ENCODE data around the gene OSBP2. TPM values are rescaled to one million over a fixed set of nuclear protein-coding genes. Genes with fewer than 3 reads are reported as not detected.

Gene OSBP2
- total and polyA plus RNA-seq, 9 donors, result 1.3 to 5.1 (median 1.4) TPM

- H3K4me1 ChIP-seq (ENCODE audit: insufficient read depth), result no peaks in the 10 kb centered on the region
- DNase-seq, result no peak
- no peaks in the 10 kb centered on the region for H3K36me3 ChIP-seq
- H3K9me3 ChIP-seq, result no peaks in the 10 kb centered on the region
- intact Hi-C loops (cut with DNase I), result no loop called here
- TF ChIP-seq POLR2A (IDR thresholded peaks at IDR 0.05), result no peak
- no peak for TF ChIP-seq EP300 (IDR thresholded peaks at IDR 0.05)
- TF ChIP-seq CTCF (IDR thresholded peaks at IDR 0.05), result no peak
- no peaks in the 10 kb centered on the region for H3K27me3 ChIP-seq
- H3K4me3 ChIP-seq, result no peak overlapping the region
- H3K27ac ChIP-seq, result no peak overlapping the region
- 72 to 78% (median 73%) methylated on average over 12 of the region's 12 CpGs for WGBS, 3 donors
Observed at GRCh38 chr22:30780026-30780425, 85.4 kb downstream of the OSBP2 start.

GRCh38 chr22:30781271-30781875 lies 86.7 kb downstream of the OSBP2 start:
- no peak for TF ChIP-seq CTCF (IDR thresholded peaks at IDR 0.05)
- TF ChIP-seq POLR2A (IDR thresholded peaks at IDR 0.05), result no peak
- no peak for TF ChIP-seq EP300 (IDR thresholded peaks at IDR 0.05)
- Histone ChIP-seq H3K36me3 (no peaks in the 10 kb centered on the region), H3K9me3 (no peaks in the 10 kb centered on the region), H3K27me3 (no peaks in the 10 kb centered on the region), H3K4me1 (ENCODE audit: insufficient read depth) (no peaks in the 10 kb centered on the region), H3K4me3 (no peak overlapping the region), H3K27ac (no peak overlapping the region)
- intact Hi-C loops (cut with DNase I), result no loop called here
- 87 to 91% (median 88%) methylated on average over 6 of the region's 6 CpGs for WGBS, 3 donors
- DNase-seq, result no peak

- intact Hi-C loops (cut with DNase I), result no loop called here
- Histone ChIP-seq H3K9me3 (no peaks in the 10 kb centered on the region), H3K27ac (no peak overlapping the region), H3K27me3 (no peaks in the 10 kb centered on the region), H3K4me3 (no peak overlapping the region), H3K4me1 (ENCODE audit: insufficient read depth) (no peaks in the 10 kb centered on the region), H3K36me3 (no peaks in the 10 kb centered on the region)
- 74 to 78% (median 75%) methylated on average over 5 of the region's 5 CpGs for WGBS, 3 donors
- TF ChIP-seq POLR2A (IDR thresholded peaks at IDR 0.05) (no peak), EP300 (IDR thresholded peaks at IDR 0.05) (no peak), CTCF (IDR thresholded peaks at IDR 0.05) (no peak)
- no peak for DNase-seq
Observed at GRCh38 chr22:30782613-30783012, 87.9 kb downstream of the OSBP2 start.

GRCh38 chr22:30783021-30783420 lies 88.3 kb downstream of the OSBP2 start:
- no peak for DNase-seq
- Histone ChIP-seq H3K36me3 (no peaks in the 10 kb centered on the region), H3K4me1 (ENCODE audit: insufficient read depth) (no peaks in the 10 kb centered on the region), H3K27ac (no peak overlapping the region), H3K9me3 (no peaks in the 10 kb centered on the region), H3K27me3 (no peaks in the 10 kb centered on the region), H3K4me3 (no peak overlapping the region)
- TF ChIP-seq CTCF (IDR thresholded peaks at IDR 0.05) (no peak), EP300 (IDR thresholded peaks at IDR 0.05) (no peak), POLR2A (IDR thresholded peaks at IDR 0.05) (no peak)
- intact Hi-C loops (cut with DNase I), result no loop called here
- WGBS, 3 donors, result 92 to 96% (median 95%) methylated on average over 2 of the region's 2 CpGs
